SKM-1 treated with dmso at 0.1 percent for 144 hours (cell line): Measurements from ENCODE around the gene ATF2.
"Not testable (repeated sequence)": the region's sequence is repeated elsewhere in the genome, so short reads cannot be mapped to it uniquely, and the experiment has no call there.

Source experiments
- DNase-seq: peaks from one replicate; lab custom pipeline; 2025; ENCODE audit not compliant: unreplicated experiment; lab: John Stamatoyannopoulos, UW

ATF2 gene

GRCh38 chr2:175166216-175166824 lies 1.7 kb downstream of the ATF2 start:
- DNase-seq: no peak

GRCh38 chr2:175164235-175164634 lies 3.8 kb downstream of the ATF2 start:
- no peak for DNase-seq

- DNase-seq: no peak
Measured at GRCh38 chr2:175158894-175159293, 9.1 kb downstream of the ATF2 start.

- no peak for DNase-seq
Measured at GRCh38 chr2:175156534-175156933, 11.5 kb downstream of the ATF2 start.

- DNase-seq: no peak
Measured at GRCh38 chr2:175154661-175155082, 13.3 kb downstream of the ATF2 start.

GRCh38 chr2:175152242-175152641 lies 15.8 kb downstream of the ATF2 start:
- DNase-seq: no peak

- no peak for DNase-seq
Measured at GRCh38 chr2:175151791-175152190, 16.2 kb downstream of the ATF2 start.

GRCh38 chr2:175147186-175147585 lies 20.8 kb downstream of the ATF2 start:
- no peak for DNase-seq

- DNase-seq: no peak
Measured at GRCh38 chr2:175143678-175144077, 24.3 kb downstream of the ATF2 start.

GRCh38 chr2:175143191-175143590 lies 24.8 kb downstream of the ATF2 start:
- no peak for DNase-seq

GRCh38 chr2:175140332-175140731 lies 27.7 kb downstream of the ATF2 start:
- no peak for DNase-seq

- no peak for DNase-seq
Measured at GRCh38 chr2:175137793-175138192, 30.2 kb downstream of the ATF2 start.

- DNase-seq: no peak
Measured at GRCh38 chr2:175136334-175137215, 31.4 kb downstream of the ATF2 start.

- DNase-seq: no peak
Measured at GRCh38 chr2:175135862-175136261, 32.1 kb downstream of the ATF2 start.

- no peak for DNase-seq
Measured at GRCh38 chr2:175135177-175135576, 32.8 kb downstream of the ATF2 start.

GRCh38 chr2:175131252-175131651 lies 36.8 kb downstream of the ATF2 start:
- no peak for DNase-seq

GRCh38 chr2:175126661-175127060 lies 41.3 kb downstream of the ATF2 start:
- no peak for DNase-seq

GRCh38 chr2:175123254-175123653 lies 44.7 kb downstream of the ATF2 start:
- no peak for DNase-seq

- DNase-seq: peak; percentile 21
Measured at GRCh38 chr2:175111200-175111657, 56.8 kb downstream of the ATF2 start.

- DNase-seq: not testable (repeated sequence)
Measured at GRCh38 chr2:175108091-175108490, 59.9 kb downstream of the ATF2 start.

- DNase-seq: no peak
Measured at GRCh38 chr2:175107146-175107545, 60.9 kb downstream of the ATF2 start.

GRCh38 chr2:175103191-175103590 lies 64.8 kb downstream of the ATF2 start:
- no peak for DNase-seq
